Measurements from ENCODE around the gene POTEB3.
"Not testable (repeated sequence)": the region's sequence is repeated elsewhere in the genome, so short reads cannot be mapped to it uniquely, and the experiment has no call there.

POTEB3 gene

GRCh38 chr15:21368625-21369024 is 71.7 kb downstream of the POTEB3 start:
- H3K27me3 ChIP-seq (ENCODE audit: insufficient read depth, low read length); H2AFZ ChIP-seq (ENCODE audit: low read depth, low read length); H3K36me3 ChIP-seq (ENCODE audit: insufficient read depth, low read length); H3K4me3 ChIP-seq (ENCODE audit: low read length); H3K9me3 ChIP-seq (ENCODE audit: low read length); H3K4me1 ChIP-seq (ENCODE audit: insufficient read depth, low read length): not testable (repeated sequence)

Measured in neuron (in vitro differentiated cells).